ENCODE measurements around the gene CHID1.

Gene CHID1

DNA sequence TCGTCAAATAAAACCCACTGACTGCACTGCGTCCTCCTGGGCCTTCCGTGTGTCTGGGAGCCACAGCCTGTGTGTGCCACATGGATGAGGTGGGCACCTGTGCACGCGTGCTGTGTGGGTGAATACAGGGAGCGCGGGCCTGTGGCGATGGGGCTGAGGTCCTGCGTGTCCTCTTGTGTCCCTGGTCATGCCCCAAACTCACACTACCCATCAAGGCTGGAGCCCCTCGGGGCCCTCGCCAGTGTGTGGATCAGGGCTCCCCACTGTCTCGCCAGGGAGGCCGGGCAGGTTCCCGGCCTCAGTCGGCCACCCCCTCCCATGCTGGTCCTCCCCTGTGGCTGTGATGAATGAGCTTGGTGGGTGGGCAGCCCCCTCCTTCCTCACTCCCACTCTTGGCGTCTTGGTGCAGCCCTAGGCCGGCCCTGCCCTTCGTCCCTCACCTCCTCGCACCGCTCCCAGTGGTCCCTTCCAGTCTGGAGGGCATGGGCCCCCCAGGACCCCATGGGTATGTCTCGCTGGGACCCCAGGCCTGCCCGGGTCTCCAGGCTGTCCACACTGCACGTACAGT, 78.6 kb downstream of the CHID1 start:
- no peak for DNase-seq

DNA sequence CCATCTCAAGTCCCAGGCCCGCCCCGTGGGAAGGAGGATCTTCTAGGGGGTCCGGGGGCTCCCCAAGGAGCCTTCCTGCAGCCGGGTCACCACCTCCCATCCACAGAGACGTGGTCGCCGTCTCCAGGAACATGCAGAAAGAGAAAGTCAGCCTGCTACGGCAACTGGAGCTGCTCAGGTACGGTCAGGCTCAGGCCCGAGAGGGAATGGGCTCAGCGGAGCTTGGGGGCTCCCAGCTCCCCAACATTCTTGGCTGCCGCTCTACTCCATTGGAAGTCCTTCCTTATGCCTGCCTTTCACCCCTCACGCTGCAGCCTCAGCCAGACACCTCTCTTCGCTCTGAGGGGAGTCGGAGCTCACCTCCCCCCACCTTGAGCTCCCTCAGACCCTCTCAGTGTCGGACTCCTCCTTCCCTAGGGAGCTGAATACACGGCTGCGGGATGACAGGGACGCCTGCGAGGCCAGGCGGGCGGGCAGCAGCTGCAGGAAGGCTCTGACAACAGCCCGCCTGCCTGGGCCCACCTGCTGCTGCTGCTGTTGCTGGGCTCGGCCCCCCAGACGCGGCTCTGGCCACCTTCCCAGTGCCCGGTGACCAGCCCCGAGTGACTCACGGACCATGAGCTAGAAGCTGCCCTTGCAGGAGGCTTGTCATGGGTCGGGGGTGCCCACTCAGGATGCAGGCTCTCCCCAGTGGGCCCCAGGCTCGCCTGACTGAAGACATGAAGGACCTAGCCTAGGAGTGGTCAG, 79.3 kb downstream of the CHID1 start:
- no peak for DNase-seq

DNA sequence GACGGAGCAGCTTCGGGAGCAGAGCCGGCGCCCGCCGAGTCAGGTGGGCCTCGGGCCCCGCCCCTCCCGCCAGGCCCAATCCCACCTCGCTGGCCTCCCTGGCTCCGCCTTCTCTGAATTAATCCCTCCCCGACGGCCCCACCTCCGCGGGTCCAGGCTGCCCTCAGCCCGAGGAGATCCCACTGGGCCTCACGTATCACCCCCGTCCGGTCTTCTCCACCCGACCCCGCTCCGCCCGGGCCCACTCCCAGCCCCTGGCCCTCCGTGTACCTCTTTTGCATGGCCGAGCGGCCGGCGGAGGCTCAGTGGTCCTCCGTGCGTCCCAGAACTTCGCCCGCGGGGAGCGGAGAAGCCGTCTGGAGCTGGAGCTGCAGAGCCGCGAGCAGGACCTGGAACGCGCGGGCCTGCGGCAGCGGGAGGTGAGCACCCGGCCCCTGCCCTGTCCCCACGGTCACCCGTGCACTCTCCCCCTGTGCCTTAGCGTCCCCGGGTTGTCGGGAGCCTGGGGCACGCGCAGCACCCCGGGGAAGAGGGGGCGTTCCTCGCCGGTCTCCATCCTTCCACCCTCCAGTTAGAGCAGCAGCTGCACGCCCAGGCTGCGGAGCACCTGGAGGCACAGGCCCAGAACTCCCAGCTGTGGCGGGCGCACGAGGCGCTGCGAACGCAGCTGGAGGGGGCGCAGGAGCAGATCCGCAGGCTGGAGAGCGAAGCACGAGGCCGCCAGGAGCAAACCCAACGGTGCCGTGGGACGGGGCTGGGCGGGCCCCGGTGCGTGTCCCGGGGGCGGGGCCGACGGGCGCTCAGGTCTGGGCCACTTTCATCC, 80.1 kb downstream of the CHID1 start:
- peak in 4 of 5 donors; percentile 42 to 49 (median 46) for DNase-seq

DNA sequence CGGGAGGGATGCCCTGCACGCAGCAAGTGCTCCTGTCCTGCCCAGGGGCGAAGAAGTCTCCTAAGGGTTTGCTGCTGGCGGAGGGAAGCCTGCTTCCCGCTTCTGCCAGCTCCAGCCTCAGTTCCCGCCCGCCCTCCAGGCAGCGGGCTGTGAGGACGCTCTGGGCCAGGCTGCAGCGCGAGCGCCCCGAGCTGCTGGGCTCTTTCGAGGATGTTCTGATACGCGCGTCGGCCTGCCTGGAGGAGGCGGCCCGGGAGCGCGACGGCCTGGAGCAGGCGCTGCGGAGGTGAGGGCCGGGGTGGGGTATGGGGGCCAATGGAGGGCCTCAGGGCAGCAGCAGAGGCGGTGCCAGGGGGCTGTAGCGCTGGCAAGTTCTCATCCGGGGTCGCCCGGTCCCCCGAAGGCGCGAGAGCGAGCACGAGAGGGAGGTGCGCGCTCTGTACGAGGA, 80.7 kb downstream of the CHID1 start:
- DNase-seq = no peak

DNA sequence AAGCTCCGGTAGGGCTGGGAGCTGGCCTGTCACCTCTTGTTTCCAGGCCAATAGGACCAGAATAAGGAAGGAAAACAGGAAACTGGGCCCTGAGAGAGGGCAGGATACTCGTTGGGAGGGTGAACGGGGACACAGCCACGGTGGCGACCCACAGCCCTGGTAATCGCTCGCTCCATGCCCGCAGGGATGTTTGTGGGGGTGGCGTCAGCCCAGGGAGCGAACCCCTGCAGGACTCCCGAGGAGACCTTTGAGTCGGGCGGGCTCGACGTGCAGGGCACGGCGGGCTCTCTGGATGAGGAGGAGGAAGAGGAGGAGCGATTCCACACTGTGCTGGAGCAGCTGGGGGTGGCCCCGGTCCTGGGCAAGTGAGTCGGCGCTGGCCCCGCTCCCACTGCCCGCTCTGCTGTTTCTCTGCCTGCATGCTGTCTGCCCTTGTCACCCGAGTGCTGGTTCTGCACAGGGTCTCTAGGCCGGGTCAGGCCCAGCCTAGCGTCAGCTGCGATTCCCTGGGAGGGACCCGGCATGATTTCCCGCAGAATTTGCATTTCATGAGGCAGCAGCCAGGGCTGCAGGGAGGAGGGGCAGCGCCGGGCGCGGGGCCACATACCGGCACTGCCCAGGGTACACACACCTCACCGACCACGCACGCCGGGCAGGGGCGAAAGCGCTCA, 81.3 kb downstream of the CHID1 start:
- DNase-seq = no peak

DNA sequence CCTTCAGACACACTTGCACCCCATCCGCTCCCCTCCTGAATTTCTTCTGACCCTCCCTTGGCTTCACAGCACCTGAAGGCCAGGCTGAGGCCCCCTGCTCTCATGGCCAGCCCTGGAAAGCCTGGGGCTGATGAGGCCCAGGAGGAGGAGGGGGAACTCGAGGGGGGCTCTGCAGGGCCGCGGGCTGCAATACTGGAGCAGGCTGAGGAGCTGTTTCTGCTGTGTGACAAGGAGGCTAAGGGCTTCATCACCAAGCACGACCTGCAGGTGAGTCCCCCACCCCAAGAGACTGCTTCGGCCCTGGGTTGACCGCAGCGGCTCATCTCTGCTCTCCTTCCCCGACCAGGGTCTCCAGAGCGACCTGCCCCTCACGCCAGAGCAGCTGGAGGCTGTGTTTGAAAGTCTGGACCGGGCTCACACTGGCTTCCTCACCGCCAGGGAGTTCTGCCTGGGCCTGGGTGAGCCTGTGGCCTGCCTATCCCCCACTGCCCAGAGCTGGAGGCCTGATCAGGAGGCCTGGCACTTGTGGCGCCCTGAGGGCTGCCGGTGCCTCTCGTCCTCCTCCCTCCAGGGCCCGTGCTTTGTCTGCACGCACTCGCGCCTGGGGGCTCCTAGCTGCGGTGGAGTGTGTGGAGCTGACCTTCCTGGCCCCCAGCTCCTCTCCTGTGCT, 82.0 kb downstream of the CHID1 start:
- DNase-seq = no peak

DNA sequence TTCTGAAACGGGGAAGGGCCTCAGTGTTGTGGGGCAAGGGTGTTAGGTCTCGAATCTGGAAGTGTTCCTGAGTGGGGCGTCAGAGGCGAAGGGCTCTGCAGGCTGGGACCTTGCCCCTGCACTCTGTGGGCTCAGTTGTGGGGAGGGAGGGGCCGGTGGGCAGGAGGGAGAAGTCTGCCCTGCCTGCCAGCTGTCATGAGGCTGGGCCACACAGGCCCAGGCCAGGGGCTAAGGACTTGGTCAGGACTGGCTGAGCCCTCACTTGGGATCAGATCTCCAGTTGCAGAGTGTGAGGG, 82.8 kb downstream of the CHID1 start, which contains the start of gene CRACR2B:
Gene CRACR2B, plus strand, starts transcription at position 23 of the 296 bp plus-strand sequence. CDS start 689 bp downstream, outside the sequence.
- no peak for DNase-seq

DNA sequence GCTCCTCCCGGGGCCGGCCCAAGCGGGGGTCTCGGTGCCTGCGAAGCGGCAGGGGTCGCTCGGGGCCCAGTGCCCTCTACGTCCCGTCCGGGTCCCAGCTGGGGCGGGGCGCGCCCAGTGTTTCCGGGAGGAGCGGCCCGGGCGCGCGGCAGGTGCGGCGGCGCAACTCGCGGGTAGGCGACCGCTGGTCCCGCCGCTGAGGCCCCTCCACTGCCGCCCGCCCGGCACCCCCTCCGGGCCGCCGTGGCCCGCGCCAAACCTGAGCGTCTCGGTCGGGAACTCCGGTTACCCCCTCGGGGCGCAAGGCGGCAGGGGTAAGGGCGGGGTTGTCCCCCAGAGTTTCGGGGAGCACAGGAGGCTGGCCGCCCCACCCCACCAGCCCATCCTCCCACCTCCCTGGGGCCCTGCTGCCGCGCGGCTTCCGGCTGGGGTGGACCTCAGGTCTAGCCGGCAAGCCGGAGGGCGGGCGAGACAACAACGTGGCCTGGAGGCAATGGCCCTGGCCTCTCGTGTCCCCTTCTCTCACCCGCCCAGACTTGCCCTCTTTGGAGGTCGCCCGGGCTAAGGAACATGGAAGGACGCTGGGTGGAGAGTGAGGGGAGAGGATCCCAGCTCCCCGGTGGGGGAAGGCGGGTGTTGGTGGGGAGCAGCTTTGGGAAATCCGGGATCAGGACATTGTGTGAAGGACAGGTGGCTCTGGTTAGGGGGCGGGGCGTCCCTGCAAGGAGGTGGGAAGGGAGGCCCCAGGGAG, 83.3 kb downstream of the CHID1 start:
- peak in 1 of 5 donors; percentile 35 for DNase-seq

DNA sequence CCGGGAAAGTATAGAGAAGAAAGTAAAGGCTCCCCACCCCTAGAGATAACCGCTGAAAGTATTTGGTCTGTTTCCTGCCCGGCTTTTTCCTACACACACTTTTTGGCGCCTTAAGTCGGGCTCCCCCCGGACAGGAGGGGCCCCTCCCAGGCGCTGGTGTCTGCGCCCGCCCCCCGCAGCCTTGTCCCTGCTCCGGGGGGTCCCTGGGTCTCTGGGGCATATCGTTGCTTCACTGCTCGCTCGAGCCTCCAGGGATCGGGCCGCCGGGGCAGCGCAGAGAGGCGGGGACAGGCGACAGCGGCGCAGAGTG, 83.8 kb downstream of the CHID1 start:
- DNase-seq = no peak

DNA sequence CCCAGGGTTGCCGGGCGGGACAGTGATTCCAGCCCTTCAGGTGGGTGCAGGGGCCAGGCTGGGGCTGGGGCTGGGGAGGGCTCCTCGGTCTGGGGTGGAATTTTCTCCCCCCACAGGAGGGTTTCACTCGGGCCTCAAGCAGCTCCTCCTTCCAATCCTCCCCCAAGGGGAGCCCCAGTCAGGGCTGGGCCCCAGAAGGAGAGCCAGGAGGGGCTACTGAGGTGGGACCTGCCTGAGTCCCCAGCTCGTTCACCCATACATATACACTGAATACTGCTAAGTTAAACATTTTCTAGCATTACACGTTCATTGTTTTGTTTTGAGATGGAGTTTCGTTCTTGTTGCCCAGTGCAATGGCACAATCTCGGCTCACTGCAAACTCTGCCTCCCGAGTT, 84.4 kb downstream of the CHID1 start:
- DNase-seq = no peak

DNA sequence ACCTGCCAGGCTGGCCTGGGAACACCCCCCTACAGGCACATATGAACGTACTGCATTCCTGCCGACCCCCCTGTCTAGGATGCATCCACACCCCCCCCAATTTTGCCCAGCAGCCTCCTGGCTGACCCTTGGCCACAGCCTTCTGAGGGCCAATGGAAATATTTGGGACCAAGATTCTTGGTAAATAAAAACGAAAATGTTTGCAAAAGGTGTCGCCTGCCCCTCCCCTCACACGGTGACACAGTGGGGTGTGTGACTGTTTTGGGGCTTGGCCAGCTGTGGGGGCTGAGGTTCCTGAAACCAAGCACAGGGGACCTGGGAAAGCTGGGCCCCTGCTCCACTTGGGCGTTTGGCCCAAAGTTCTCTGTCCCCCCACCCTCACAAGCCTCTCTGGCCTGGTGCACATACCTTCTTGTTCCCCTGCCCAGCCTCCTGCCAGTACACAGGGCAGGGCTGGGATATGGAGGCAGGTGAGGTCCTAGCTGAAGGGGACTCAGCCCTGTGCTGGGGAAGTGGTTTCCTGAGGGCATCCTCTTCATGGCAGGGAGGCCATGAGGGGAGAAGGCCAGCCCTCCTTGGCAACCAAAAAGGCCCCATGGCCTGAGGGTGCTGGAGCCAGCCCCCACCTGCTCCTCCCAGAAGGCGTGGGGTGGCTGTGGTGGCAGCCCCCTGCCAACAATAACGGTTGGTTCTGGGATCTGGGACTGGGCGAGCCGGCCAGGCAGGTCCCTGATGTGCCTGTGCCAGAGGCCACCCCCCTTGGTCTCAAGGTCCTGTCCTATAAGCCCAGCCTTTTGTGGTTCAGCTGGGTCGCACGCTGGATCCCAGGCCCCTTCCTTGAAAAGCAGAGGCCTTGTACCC, 85.0 kb downstream of the CHID1 start:
- no peak for DNase-seq

DNA sequence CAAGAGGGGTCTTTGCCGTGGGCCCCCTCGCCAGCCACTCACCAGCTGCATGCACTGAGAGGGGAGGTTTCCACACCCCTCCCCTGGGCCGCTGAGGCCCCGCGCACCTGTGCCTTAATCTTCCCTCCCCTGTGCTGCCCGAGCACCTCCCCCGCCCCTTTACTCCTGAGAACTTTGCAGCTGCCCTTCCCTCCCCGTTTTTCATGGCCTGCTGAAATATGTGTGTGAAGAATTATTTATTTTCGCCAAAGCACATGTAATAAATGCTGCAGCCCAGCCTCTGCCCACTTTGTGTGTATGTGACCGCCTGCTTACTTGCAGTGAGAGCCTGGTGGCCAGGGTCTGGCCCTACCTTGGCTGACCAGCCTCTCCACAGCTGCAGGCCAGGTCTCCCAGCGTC, 85.7 kb downstream of the CHID1 start:
- DNase-seq = no peak

DNA sequence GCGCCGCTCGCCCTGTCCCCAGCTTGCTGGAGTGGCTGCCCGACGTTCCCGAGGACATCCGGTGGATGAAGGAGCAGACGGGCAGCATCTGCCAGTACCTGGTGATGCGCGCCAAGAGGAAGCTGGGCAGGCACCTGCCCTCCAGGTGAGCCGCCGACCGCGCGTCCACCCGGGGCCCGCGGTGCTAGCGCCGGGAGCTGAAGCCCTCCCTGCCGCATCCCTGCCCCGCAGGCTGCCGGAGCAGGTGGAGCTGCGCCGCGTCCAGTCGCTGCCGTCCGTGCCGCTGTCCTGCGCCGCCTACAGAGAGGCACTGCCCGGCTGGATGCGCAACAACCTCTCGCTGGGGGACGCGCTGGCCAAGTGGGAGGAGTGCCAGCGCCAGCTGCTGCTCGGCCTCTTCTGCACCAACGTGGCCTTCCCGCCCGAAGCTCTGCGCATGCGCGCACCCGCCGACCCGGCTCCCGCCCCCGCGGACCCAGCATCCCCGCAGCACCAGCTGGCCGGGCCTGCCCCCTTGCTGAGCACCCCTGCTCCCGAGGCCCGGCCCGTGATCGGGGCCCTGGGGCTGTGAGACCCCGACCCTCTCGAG, 86.2 kb downstream of the CHID1 start:
- no peak for DNase-seq

DNA sequence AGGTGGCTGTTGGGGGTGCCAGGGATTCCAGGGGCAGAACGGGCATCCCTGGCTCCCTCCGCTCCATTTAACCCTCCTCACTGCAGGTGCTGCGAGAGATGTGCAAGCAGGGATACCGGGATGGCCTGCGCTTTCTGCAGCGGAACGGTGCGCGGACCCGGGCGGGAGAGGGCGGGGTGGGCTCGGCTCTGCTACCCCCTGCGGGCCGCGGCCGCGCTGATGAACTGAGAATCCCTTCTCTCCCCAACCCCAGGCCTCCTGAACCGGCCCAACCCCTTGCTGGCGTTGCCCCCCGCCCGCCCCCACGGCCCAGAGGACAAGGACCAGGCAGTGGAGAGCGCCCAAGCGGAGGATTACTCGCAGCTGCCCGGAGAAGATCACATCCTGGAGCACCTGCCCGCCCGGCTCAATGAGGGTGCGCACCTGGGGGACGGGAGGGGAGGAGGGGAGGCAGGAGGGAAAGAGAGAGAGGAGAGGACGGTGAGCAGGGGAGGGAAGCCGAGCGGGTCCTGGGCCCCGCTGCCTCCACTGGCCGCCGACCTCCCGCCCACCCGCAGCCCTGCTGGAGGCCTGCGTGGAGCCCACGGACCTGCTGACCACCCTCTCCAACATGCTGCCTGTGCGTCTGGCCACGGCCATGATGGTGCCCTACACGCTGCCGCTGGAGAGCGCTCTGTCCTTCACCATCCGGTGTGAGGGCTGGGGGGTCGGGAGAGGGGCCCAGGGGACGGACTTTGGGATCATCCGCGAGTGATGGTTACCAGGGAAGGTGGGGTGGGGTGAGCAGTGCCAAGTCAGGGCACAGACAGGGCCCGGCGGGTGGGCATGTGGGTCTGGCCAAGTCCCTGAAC, 86.9 kb downstream of the CHID1 start:
- DNase-seq = no peak

DNA sequence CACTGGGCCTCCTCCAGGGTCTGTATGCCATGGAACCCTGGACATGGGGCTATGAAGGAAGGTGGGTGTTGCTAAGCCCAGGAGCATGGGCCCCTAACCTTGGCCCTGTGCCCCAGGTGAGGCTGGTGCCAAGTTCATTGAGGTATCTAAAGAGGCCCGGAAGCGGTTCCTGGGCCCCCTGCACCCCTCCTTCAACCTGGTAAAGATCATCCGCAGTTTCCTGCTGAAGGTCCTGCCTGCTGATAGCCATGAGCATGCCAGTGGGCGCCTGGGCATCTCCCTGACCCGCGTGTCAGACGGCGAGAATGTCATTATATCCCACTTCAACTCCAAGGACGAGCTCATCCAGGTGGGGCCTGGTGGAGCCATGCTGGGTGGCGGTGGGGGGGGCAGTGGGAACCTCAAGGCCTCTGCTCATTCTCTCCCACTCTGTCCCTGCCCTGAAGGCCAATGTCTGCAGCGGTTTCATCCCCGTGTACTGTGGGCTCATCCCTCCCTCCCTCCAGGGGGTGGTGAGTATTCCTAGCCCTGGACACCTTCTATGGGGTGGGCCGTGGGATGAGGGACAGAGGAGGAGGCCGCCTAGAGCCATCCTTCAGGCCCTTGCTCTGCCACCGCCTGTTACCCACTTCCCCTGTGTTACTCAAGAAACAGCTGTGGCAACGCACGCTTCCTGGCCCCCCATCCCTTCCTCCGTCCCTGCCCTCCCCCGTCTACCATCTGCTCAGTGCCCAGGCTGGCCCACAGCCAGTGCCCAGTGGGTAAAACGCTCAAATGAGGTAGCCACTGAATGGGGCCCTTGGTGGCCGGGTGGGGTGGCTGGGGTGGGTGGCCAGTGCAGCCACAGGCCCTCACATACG, 88.9 kb downstream of the CHID1 start:
- DNase-seq = no peak

DNA sequence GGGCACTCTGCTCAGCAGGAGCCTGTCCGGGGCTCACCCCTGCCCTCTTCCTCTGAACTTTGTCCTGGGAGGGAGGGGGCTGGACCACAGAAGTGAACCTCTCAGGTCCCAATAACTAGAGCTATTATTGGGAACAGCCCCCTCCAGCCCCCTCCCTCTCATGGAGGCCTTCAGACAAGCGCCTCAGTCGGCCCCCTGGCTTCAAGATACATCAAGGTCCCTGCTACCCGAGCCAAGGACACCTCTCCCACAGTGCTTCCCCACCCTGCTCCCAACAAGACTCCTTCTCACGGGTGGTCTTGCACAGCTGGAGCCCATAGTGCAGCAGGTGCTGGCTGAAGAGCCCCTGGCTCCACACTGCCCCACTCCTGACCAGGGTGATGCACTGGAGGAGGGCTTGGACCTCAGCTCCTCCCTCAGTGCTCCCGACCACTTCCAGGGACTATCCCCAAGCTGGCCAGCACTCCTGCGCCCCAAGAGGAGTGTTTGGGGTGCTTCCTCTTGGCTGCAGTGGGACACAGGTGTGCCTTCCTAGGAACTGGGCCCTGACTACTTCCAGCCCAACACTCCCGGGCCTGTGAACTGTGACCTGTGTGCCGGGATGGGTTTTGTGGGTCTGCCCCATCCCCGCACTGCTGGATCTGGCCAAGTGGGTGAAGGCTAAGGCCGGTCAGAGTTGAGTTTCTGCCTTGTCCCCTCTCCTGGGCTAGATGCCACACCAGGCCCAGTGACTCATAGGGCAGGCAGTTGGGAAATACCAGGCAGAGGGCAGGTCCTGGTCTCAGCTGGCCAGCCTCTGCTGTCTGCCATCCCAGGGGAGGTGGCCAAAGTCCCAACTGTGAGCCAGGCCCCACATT, 89.7 kb downstream of the CHID1 start:
- no peak for DNase-seq

DNA sequence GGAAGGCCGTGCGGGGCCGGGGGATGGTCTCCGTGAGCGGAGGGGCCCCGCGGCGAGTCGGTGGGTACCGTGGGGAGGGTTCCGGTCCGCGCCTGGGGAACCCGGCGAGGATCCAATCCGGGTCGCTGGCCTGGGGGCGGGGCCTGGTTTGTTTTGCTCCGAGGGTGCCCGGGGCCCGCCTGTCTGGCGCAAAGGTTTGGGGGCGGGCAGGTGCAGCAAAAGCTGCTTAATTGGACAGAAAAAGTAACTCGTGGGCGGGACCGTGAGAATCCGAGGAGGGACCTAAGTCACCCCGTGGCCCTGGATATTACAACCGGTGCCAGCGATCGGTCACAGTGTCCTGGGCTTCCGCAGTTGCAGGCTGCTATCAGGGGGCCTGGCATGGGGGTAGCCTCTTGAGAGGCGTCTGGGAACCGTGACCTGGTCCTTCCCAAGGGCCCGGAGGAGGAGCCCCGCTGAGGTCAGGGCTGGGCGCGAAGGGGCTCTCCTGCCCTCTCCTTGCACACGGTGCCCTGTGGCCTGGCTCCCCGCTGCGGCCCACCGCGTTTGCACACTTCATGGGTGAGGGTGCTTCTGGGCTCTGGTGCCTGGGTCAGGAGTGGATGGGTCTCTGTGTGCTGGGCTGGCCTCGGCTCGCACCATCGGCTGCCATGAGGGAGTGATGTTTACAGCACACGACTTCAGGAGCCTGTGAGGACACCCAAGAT, 90.5 kb downstream of the CHID1 start:
- DNase-seq = peak; percentile 90 to 97 (median 94)
